Measurements from ENCODE around the gene RRAGD. TPM values are rescaled to one million over a fixed set of nuclear protein-coding genes. Genes with fewer than 3 reads are reported as not detected.

The RRAGD gene
- total RNA-seq, 1 experiment from 2014 or later = 1.3 TPM

GRCh38 chr6:89392823-89393222, 19.2 kb downstream of the RRAGD start:
- TF ChIP-seq CTCF (IDR thresholded peaks at IDR 0.05; ENCODE audit: unreplicated experiment) = no peak
- intact Hi-C loops (cut with micrococcal nuclease; ENCODE audit: unreplicated experiment) = no loop called here
- no peaks in the 10 kb centered on the region for H3K4me1 Mint-ChIP-seq (ENCODE audit: low read depth, unreplicated experiment)
- no TSS peak for BruUV-seq (replicated peaks)
- H3K4me3 Mint-ChIP-seq (ENCODE audit: low read depth, unreplicated experiment) = no peak overlapping the region
- peaks cover 22% of the 10 kb centered on the region for H3K27me3 Mint-ChIP-seq (ENCODE audit: unreplicated experiment)
- DNase-seq = no peak
- no peaks in the 10 kb centered on the region for H3K36me3 Mint-ChIP-seq (ENCODE audit: insufficient read depth, unreplicated experiment)
- CTCF ChIA-PET = interaction anchor here (0.8 kb wide), 1 partner anchor 14 kb away, joined by 3 read pairs; no protein-coding TSS in a partner anchor
- no peak overlapping the region for H3K27ac Mint-ChIP-seq (ENCODE audit: unreplicated experiment)
- peaks cover 3% of the 10 kb centered on the region for H3K9me3 Mint-ChIP-seq (ENCODE audit: low read depth, unreplicated experiment)

- H3K27me3 Mint-ChIP-seq (ENCODE audit: unreplicated experiment) = peaks cover 14% of the 10 kb centered on the region
- no TSS peak for BruUV-seq (replicated peaks)
- no peak overlapping the region for H3K27ac Mint-ChIP-seq (ENCODE audit: unreplicated experiment)
- intact Hi-C loops (cut with micrococcal nuclease; ENCODE audit: unreplicated experiment) = no loop called here
- no peak for TF ChIP-seq CTCF (IDR thresholded peaks at IDR 0.05; ENCODE audit: unreplicated experiment)
- peaks cover 3% of the 10 kb centered on the region for H3K9me3 Mint-ChIP-seq (ENCODE audit: low read depth, unreplicated experiment)
- CTCF ChIA-PET = no interaction called here
- no peak for DNase-seq
- H3K4me1 Mint-ChIP-seq (ENCODE audit: low read depth, unreplicated experiment) = peaks cover 7% of the 10 kb centered on the region
- H3K4me3 Mint-ChIP-seq (ENCODE audit: low read depth, unreplicated experiment) = no peak overlapping the region
- H3K36me3 Mint-ChIP-seq (ENCODE audit: insufficient read depth, unreplicated experiment) = no peaks in the 10 kb centered on the region
These were observed 23.2 kb downstream of the RRAGD start for GRCh38 chr6:89388846-89389245.

- Mint-ChIP-seq H3K9me3 (ENCODE audit: low read depth, unreplicated experiment) (no peaks in the 10 kb centered on the region), H3K36me3 (ENCODE audit: insufficient read depth, unreplicated experiment) (no peaks in the 10 kb centered on the region), H3K27me3 (ENCODE audit: unreplicated experiment) (peaks cover 2% of the 10 kb centered on the region), H3K4me1 (ENCODE audit: low read depth, unreplicated experiment) (peaks cover 7% of the 10 kb centered on the region), H3K27ac (ENCODE audit: unreplicated experiment) (no peak overlapping the region), H3K4me3 (ENCODE audit: low read depth, unreplicated experiment) (no peak overlapping the region)
- DNase-seq = no peak
- intact Hi-C loops (cut with micrococcal nuclease; ENCODE audit: unreplicated experiment) = no loop called here
- CTCF ChIA-PET = no interaction called here
- no peak for TF ChIP-seq CTCF (IDR thresholded peaks at IDR 0.05; ENCODE audit: unreplicated experiment)
- no TSS peak for BruUV-seq (replicated peaks)
These were observed 24.4 kb downstream of the RRAGD start for GRCh38 chr6:89387516-89388201.

- TF ChIP-seq CTCF (IDR thresholded peaks at IDR 0.05; ENCODE audit: unreplicated experiment) = no peak
- CTCF ChIA-PET = no interaction called here
- Mint-ChIP-seq H3K4me3 (ENCODE audit: low read depth, unreplicated experiment) (no peak overlapping the region), H3K27ac (ENCODE audit: unreplicated experiment) (no peak overlapping the region), H3K4me1 (ENCODE audit: low read depth, unreplicated experiment) (peaks cover 7% of the 10 kb centered on the region), H3K9me3 (ENCODE audit: low read depth, unreplicated experiment) (no peaks in the 10 kb centered on the region), H3K36me3 (ENCODE audit: insufficient read depth, unreplicated experiment) (no peaks in the 10 kb centered on the region), H3K27me3 (ENCODE audit: unreplicated experiment) (no peaks in the 10 kb centered on the region)
- intact Hi-C loops (cut with micrococcal nuclease; ENCODE audit: unreplicated experiment) = no loop called here
- no peak for DNase-seq
- BruUV-seq (replicated peaks) = no TSS peak
These were observed 25.1 kb downstream of the RRAGD start for GRCh38 chr6:89386917-89387491.

All from Calu3 (cell line).